ENCODE data around the gene SLC1A2.

- no peak for TF ChIP-seq CTCF (conservative IDR thresholded peaks at IDR 0.05; ENCODE audit: low read depth, low read length)
- TF ChIP-seq CEBPB (IDR thresholded peaks at IDR 0.05; ENCODE audit: low read depth, low read length) = no peak
- no peak for TF ChIP-seq CHD1 (IDR thresholded peaks at IDR 0.05; ENCODE audit: low read depth, low read length)
- no peak for TF ChIP-seq POLR2A (IDR thresholded peaks at IDR 0.05; ENCODE audit: low read depth, low read length)
- no peak for TF ChIP-seq ELK1 (IDR thresholded peaks at IDR 0.05; ENCODE audit: borderline replicate concordance, low read depth, low read length)
- TF ChIP-seq BHLHE40 (IDR thresholded peaks at IDR 0.05; ENCODE audit: low read depth, low read length) = no peak
- TF ChIP-seq RCOR1 (IDR thresholded peaks at IDR 0.05; ENCODE audit: insufficient replicate concordance, low read length) = no peak
Observed at GRCh38 chr11:35236667-35237003, 182.7 kb downstream of the SLC1A2 start.

Data from IMR-90 (cell line).